GM19351 (cell line): ENCODE measurements around the gene MTM1.
A peak's percentile ranks its signal among the peaks of the same experiment; 100 is the strongest.

Source experiments
- ATAC-seq: cut with Tn5 transposase; IDR thresholded peaks from one replicate; pipeline ENCODE4 v1.9.1; 2021; ENCODE audit warnings: mild to moderate bottlenecking, moderate library complexity; ENCODE audit not compliant: unreplicated experiment

Gene MTM1

GRCh38 chrX:150599226-150599625 is 30.8 kb downstream of the MTM1 start:
- no peak for ATAC-seq

- ATAC-seq: no peak
These were observed 33.9 kb downstream of the MTM1 start for GRCh38 chrX:150602296-150602695.

- ATAC-seq: no peak
These were observed 34.3 kb downstream of the MTM1 start for GRCh38 chrX:150602743-150603142.

GRCh38 chrX:150605603-150606002 is 37.2 kb downstream of the MTM1 start:
- ATAC-seq: no peak

- ATAC-seq: no peak
These were observed 38.8 kb downstream of the MTM1 start for GRCh38 chrX:150607201-150607600.

GRCh38 chrX:150610043-150610442 is 41.6 kb downstream of the MTM1 start:
- ATAC-seq: no peak

GRCh38 chrX:150610446-150610845 is 42.0 kb downstream of the MTM1 start:
- ATAC-seq: no peak

GRCh38 chrX:150615356-150615755 is 46.9 kb downstream of the MTM1 start:
- ATAC-seq: no peak

- no peak for ATAC-seq
These were observed 47.9 kb downstream of the MTM1 start for GRCh38 chrX:150616179-150616862.

- ATAC-seq: no peak
These were observed 48.4 kb downstream of the MTM1 start for GRCh38 chrX:150616863-150617198.

GRCh38 chrX:150621652-150622051 is 53.2 kb downstream of the MTM1 start:
- no peak for ATAC-seq

- ATAC-seq: no peak
These were observed 55.2 kb downstream of the MTM1 start for GRCh38 chrX:150623583-150623982.

GRCh38 chrX:150625097-150625496 is 56.7 kb downstream of the MTM1 start:
- no peak for ATAC-seq

GRCh38 chrX:150625875-150626274 is 57.5 kb downstream of the MTM1 start:
- no peak for ATAC-seq

- ATAC-seq: peak; percentile 89
These were observed 59.5 kb downstream of the MTM1 start for GRCh38 chrX:150627957-150628356.

GRCh38 chrX:150635952-150636351 is 67.5 kb downstream of the MTM1 start:
- ATAC-seq: peak; percentile 99

- ATAC-seq: no peak
These were observed 74.0 kb downstream of the MTM1 start for GRCh38 chrX:150642423-150642822.

- ATAC-seq: no peak
These were observed 74.8 kb downstream of the MTM1 start for GRCh38 chrX:150643271-150643670.

GRCh38 chrX:150643958-150644357 is 75.5 kb downstream of the MTM1 start:
- no peak for ATAC-seq

GRCh38 chrX:150644422-150644821 is 76.0 kb downstream of the MTM1 start:
- no peak for ATAC-seq

- ATAC-seq: no peak
These were observed 78.9 kb downstream of the MTM1 start for GRCh38 chrX:150647331-150647730.

GRCh38 chrX:150648296-150648940 is 80.0 kb downstream of the MTM1 start:
- ATAC-seq: no peak
